ENCODE data around the gene SLC39A7. TPM values are rescaled to one million over a fixed set of nuclear protein-coding genes. Genes with fewer than 3 reads are reported as not detected.
A peak's percentile ranks its signal among the peaks of the same experiment; 100 is the strongest.

The SLC39A7 gene
- total RNA-seq, 2 donors from 2014 or later: 50.5 to 65.0 TPM

DNA sequence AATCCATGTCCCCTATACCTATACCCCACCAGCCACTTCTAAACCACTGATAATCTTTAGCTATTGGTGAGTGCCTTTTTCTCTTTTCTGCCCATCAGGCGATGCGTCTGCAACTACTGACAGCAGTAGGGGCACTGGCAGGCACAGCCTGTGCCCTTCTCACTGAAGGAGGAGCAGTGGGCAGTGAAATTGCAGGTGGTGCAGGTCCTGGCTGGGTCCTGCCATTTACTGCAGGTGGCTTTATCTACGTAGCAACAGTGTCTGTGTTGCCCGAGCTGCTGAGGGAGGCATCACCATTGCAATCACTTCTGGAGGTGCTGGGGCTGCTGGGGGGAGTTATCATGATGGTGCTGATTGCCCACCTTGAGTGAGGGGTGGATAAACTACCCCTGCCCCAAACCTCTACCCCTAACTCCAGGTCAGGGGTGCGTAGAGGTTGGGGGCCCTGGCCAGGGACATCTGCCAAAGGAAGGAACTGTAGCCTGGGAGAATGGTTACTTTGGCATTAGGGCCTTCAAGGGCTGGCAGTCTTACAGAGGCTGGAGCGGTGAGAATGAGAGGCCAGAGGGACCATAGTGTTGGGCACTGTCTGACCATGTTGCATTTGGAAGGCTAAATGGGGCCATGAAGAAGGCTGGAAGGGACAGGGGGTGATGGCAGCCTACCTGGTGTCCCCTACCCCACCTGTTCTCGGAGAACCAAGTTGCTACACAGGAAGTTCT lies 2.9 kb downstream of the SLC39A7 start:
- H3K9me3 Mint-ChIP-seq: no peaks in the 10 kb centered on the region
- no peak for ATAC-seq (replicated peaks)
- H3K27ac Mint-ChIP-seq: peak overlapping the region; percentile 85
- H3K36me3 Mint-ChIP-seq (ENCODE audit: low read depth): peaks cover 60% of the 10 kb centered on the region
- peak overlapping the region; percentile 100 for H3K4me3 Mint-ChIP-seq
- peaks cover 51% of the 10 kb centered on the region for H3K4me1 Mint-ChIP-seq
- H3K27me3 Mint-ChIP-seq: no peaks in the 10 kb centered on the region

DNA sequence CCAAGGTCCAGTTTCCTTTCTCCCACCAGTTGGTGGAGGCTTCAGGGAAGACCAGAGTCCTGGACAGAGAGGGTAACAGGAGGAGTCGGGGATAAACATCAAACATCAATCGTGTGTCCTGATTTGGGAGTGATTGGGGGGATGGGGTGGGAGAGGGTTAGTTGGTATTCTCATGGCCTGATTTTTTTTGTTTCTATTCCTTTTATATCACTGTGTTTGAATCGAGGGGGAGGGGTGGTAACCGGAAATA lies 3.4 kb downstream of the SLC39A7 start:
- H3K27me3 Mint-ChIP-seq: no peaks in the 10 kb centered on the region
- H3K9me3 Mint-ChIP-seq: no peaks in the 10 kb centered on the region
- peak overlapping the region; percentile 100 for H3K4me3 Mint-ChIP-seq
- H3K36me3 Mint-ChIP-seq (ENCODE audit: low read depth): peaks cover 60% of the 10 kb centered on the region
- peak overlapping the region; percentile 85 for H3K27ac Mint-ChIP-seq
- no peak for ATAC-seq (replicated peaks)
- peaks cover 51% of the 10 kb centered on the region for H3K4me1 Mint-ChIP-seq

GRCh38 chr6:33204415-33205190 lies 3.9 kb downstream of the SLC39A7 start, which contains the start of gene HSD17B8:
HSD17B8 (plus strand) TSS chr6:33204655; CDS start chr6:33204669, 14 bp downstream.
- H3K4me1 Mint-ChIP-seq: peaks cover 56% of the 10 kb centered on the region
- peak within 1 kb of the TSS; percentile 100 for H3K4me3 Mint-ChIP-seq
- H3K27me3 Mint-ChIP-seq: no peaks in the 10 kb centered on the region
- peak within 1 kb of the TSS; percentile 91 for H3K27ac Mint-ChIP-seq
- peak; percentile 55 for ATAC-seq (replicated peaks)
- H3K9me3 Mint-ChIP-seq: no peaks in the 10 kb centered on the region
- peaks cover 64% of the 10 kb centered on the region for H3K36me3 Mint-ChIP-seq (ENCODE audit: low read depth)

DNA sequence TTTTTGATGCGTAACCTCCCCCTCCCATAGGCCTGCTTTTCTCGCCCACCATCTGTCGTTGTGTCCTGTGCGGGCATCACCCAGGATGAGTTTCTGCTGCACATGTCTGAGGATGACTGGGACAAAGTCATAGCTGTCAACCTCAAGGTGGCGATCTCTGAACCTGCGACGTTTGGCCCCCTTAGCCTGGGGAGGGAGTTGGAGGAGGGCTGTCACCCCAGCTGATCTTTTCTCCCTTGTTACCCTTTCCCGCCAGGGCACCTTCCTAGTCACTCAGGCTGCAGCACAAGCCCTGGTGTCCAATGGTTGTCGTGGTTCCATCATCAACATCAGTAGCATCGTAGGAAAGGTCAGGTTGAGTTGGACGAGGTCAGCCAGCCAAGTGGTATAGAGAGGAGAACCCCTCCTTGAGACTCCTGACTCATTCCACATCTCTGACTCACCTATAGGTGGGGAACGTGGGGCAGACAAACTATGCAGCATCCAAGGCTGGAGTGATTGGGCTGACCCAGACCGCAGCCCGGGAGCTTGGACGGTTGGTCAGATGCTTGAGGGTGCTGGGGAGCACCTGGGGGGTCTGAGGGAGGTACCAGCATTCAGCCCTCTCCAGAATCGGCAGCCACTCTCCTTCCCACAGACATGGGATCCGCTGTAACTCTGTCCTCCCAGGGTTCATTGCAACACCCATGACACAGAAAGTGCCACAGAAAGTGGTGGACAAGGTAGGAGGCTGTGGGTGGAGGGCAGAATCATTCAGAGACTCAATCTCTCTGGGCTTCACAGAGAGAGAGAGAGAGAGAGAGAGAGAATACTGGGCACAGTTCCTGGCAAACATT lies 4.7 kb downstream of the SLC39A7 start:
- H3K4me1 Mint-ChIP-seq: peaks cover 57% of the 10 kb centered on the region
- no peaks in the 10 kb centered on the region for H3K9me3 Mint-ChIP-seq
- peak overlapping the region; percentile 100 for H3K4me3 Mint-ChIP-seq
- no peaks in the 10 kb centered on the region for H3K27me3 Mint-ChIP-seq
- H3K36me3 Mint-ChIP-seq (ENCODE audit: low read depth): peaks cover 71% of the 10 kb centered on the region
- peak; percentile 75 for ATAC-seq (replicated peaks)
- peak overlapping the region; percentile 91 for H3K27ac Mint-ChIP-seq

DNA sequence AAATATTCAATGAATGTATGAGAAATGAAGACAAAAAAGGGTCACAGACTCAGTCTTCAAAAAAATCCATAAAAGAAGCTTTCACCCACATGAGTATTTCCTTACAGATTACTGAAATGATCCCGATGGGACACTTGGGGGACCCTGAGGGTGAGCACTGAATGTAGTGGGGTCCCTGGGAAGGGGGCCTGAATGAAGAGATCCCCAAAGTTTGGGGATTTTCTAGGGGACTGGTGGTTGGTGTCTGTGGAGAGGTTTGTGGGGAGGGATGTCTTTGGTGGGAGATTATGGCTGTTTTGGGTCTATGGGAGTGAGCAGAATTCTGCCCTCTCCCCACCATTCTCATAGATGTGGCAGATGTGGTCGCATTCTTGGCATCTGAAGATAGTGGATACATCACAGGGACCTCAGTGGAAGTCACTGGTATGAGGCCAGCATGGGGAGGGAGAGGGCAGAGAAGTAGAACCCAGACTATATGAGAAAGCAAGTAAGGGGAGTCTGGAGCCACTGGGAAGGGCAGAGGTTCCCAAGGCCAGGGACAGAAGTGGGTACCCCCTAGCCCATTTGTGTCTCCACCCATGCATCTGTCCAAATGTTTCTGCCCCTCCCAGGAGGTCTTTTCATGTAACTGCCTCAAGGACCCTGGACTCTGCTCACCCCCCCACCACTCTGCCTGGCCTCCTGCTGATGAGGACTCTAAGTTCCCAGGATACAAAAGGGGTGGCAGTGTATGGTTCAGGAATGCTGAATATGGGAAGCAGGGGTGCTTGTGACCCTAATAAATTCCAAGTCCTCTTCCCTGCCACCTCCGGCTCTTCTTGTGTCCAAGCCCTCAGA lies 5.6 kb downstream of the SLC39A7 start:
- Mint-ChIP-seq H3K36me3 (ENCODE audit: low read depth) (peaks cover 71% of the 10 kb centered on the region), H3K4me1 (peaks cover 57% of the 10 kb centered on the region), H3K27ac (peak overlapping the region; percentile 91), H3K9me3 (no peaks in the 10 kb centered on the region), H3K4me3 (peak overlapping the region; percentile 100), H3K27me3 (no peaks in the 10 kb centered on the region)
- ATAC-seq (replicated peaks): no peak

DNA sequence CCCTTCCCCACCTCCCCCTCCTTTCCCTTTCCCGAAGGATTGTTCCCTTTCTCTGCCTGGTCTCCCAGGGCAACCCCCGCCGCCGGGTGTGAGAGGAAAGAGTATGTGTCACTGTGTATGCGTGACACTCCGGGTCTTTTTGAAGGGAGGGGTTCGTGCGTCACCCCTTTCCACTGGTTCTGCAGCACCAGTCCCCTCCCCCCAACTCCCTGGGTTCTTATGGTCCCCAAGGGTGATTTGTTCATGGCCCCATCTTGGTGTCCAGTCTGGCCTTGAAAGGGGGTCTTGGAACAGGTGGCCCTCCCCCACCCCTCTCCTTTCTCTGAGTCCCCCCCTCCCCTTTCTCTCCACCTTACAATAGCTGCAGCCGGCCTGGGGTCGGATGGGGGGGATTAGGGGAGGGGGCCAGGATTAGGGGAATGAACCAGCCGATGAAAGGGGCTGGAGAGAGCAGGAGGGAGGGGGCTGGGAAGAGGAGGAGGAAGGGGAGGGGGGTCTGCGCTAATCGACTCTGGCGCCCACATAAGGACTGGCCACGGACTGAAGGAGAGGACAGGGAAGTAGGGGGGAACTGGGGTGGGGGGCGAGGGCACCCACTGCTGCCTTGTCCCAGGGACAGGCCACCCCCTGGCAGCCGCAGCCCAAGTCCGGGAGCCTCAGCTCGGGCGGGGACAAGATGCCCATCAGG lies 6.3 kb downstream of the SLC39A7 start:
- peaks cover 51% of the 10 kb centered on the region for H3K4me1 Mint-ChIP-seq

DNA sequence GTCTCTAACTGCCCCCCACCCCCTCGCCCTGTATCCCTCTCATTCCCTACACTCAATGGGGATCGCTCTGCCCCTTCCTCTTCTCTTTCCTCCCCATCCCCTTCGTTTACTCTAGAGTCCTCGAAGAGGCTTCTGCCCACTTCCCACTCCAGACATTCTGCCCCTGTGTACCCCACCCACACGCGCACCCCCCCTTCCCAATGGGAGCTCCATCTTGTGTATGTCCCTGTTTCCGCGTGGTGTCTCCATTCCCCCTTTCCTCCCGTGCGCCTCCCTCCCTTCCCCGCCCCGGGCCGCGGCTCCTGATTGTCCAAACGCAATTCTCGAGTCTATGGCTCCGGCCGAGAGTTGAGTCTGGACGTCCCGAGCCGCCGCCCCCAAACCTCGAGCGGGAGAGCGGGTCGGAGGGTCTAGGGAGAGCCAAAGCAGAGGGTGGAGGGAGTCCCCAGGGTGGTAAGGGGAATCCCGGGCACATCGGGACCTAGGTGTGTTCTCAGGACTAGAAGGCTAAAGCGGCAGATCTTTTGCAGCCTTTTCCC lies 7.0 kb downstream of the SLC39A7 start:
- H3K4me1 Mint-ChIP-seq: peaks cover 47% of the 10 kb centered on the region
- H3K36me3 Mint-ChIP-seq (ENCODE audit: low read depth): peaks cover 70% of the 10 kb centered on the region
- no peak for ATAC-seq (replicated peaks)
- H3K27me3 Mint-ChIP-seq: peaks cover 3% of the 10 kb centered on the region
- H3K4me3 Mint-ChIP-seq: peak overlapping the region; percentile 100
- H3K9me3 Mint-ChIP-seq: no peaks in the 10 kb centered on the region
- peak overlapping the region; percentile 94 for H3K27ac Mint-ChIP-seq

More for the DNA sequence above, 6.3 kb downstream of the SLC39A7 start:
- no peak for ATAC-seq (replicated peaks)
- Mint-ChIP-seq H3K27ac (peak overlapping the region; percentile 91), H3K4me3 (peak overlapping the region; percentile 100), H3K36me3 (ENCODE audit: low read depth) (peaks cover 70% of the 10 kb centered on the region), H3K9me3 (no peaks in the 10 kb centered on the region), H3K27me3 (no peaks in the 10 kb centered on the region)

GRCh38 chr6:33208091-33208967 lies 7.7 kb downstream of the SLC39A7 start, which contains the start of gene RING1:
RING1 (plus strand) TSS chr6:33208500; CDS start chr6:33208823, 323 bp downstream.
- no peaks in the 10 kb centered on the region for H3K9me3 Mint-ChIP-seq

GRCh38 chr6:33209856-33210255 lies 9.2 kb downstream of the SLC39A7 start:
- peak overlapping the region; percentile 100 for H3K4me3 Mint-ChIP-seq
- H3K4me1 Mint-ChIP-seq: peaks cover 40% of the 10 kb centered on the region

More at GRCh38 chr6:33208091-33208967, 7.7 kb downstream of the SLC39A7 start, which contains the start of gene RING1:
- peak; percentile 29 for ATAC-seq (replicated peaks)
- Mint-ChIP-seq H3K4me1 (peaks cover 45% of the 10 kb centered on the region), H3K4me3 (peak within 1 kb of the TSS; percentile 100), H3K27ac (peak within 1 kb of the TSS; percentile 94), H3K27me3 (peaks cover 7% of the 10 kb centered on the region), H3K36me3 (ENCODE audit: low read depth) (peaks cover 70% of the 10 kb centered on the region)

DNA sequence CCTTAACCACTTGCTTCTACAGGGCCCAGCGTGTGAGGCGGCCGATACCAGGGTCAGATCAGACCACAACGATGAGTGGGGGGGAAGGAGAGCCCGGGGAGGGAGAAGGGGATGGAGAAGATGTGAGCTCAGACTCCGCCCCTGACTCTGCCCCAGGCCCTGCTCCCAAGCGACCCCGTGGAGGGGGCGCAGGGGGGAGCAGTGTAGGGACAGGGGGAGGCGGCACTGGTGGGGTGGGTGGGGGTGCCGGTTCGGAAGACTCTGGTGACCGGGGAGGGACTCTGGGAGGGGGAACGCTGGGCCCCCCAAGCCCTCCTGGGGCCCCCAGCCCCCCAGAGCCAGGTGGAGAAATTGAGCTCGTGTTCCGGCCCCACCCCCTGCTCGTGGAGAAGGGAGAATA lies 10.5 kb downstream of the SLC39A7 start:
- H3K9me3 Mint-ChIP-seq: no peaks in the 10 kb centered on the region
- no peak overlapping the region for H3K4me3 Mint-ChIP-seq
- ATAC-seq (replicated peaks): no peak
- H3K27me3 Mint-ChIP-seq: peaks cover 21% of the 10 kb centered on the region
- peaks cover 52% of the 10 kb centered on the region for H3K36me3 Mint-ChIP-seq (ENCODE audit: low read depth)
- peaks cover 27% of the 10 kb centered on the region for H3K4me1 Mint-ChIP-seq
- H3K27ac Mint-ChIP-seq: no peak overlapping the region

More at GRCh38 chr6:33209856-33210255, 9.2 kb downstream of the SLC39A7 start:
- H3K27me3 Mint-ChIP-seq: peaks cover 18% of the 10 kb centered on the region
- H3K27ac Mint-ChIP-seq: no peak overlapping the region
- no peaks in the 10 kb centered on the region for H3K9me3 Mint-ChIP-seq
- ATAC-seq (replicated peaks): no peak
- peaks cover 61% of the 10 kb centered on the region for H3K36me3 Mint-ChIP-seq (ENCODE audit: low read depth)

DNA sequence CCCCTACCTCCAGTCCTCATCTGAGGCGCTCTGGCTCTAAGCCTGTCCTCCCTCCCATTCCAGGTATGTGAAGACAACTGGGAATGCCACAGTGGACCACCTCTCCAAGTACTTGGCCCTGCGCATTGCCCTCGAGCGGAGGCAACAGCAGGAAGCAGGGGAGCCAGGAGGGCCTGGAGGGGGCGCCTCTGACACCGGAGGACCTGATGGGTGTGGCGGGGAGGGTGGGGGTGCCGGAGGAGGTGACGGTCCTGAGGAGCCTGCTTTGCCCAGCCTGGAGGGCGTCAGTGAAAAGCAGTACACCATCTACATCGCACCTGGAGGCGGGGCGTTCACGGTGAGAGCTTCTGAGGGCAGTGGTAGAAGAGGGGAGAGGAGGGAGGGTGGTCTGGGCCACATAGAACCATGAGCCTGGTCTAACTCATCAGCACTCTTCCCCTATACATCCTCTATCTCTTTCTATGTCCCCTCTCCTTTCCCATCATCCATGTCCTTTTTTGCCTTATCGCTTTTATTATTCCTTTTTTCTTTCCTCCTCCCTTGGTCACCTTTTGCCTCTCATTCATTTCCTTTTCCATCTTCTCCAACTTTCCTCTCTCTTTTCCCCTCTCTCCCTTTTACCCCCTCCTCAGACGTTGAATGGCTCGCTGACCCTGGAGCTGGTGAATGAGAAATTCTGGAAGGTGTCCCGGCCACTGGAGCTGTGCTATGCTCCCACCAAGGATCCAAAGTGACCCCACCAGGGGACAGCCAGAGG lies 11.2 kb downstream of the SLC39A7 start:
- H3K27me3 Mint-ChIP-seq: peaks cover 21% of the 10 kb centered on the region
- H3K4me3 Mint-ChIP-seq: no peak overlapping the region
- peaks cover 52% of the 10 kb centered on the region for H3K36me3 Mint-ChIP-seq (ENCODE audit: low read depth)
- no peak for ATAC-seq (replicated peaks)
- H3K9me3 Mint-ChIP-seq: no peaks in the 10 kb centered on the region
- H3K27ac Mint-ChIP-seq: no peak overlapping the region
- peaks cover 24% of the 10 kb centered on the region for H3K4me1 Mint-ChIP-seq

- Mint-ChIP-seq H3K36me3 (ENCODE audit: low read depth) (peaks cover 52% of the 10 kb centered on the region), H3K4me3 (peak overlapping the region; percentile 50), H3K4me1 (peaks cover 24% of the 10 kb centered on the region), H3K27me3 (peaks cover 25% of the 10 kb centered on the region), H3K9me3 (no peaks in the 10 kb centered on the region), H3K27ac (peak overlapping the region; percentile 61)
- ATAC-seq (replicated peaks): no peak
Observed at GRCh38 chr6:33212857-33213165, 12.1 kb downstream of the SLC39A7 start.
